ENCODE data around the gene TMEM18. TPM values are rescaled to one million over a fixed set of nuclear protein-coding genes. Genes with fewer than 3 reads are reported as not detected.
"Not testable (repeated sequence)": the region's sequence is repeated elsewhere in the genome, so short reads cannot be mapped to it uniquely, and the experiment has no call there.

The TMEM18 gene
- total RNA-seq, 2 donors from 2014 or later, result 16.4 to 19.6 TPM

GRCh38 chr2:714005-714741 lies 37.0 kb upstream of the TMEM18 start:
- H3K4me3 ChIP-seq, result no peak overlapping the region
- H3K4me1 ChIP-seq, result no peaks in the 10 kb centered on the region
- no peak overlapping the region for H3K9ac ChIP-seq (ENCODE audit: low read depth in 2 of 2, low read length in 2 of 2)
- H3K36me3 ChIP-seq, result no peaks in the 10 kb centered on the region
- no peaks in the 10 kb centered on the region for H3K9me3 ChIP-seq
- H3K27ac ChIP-seq, result no peak overlapping the region
- intact Hi-C loops (cut with DNase I), result loop anchor here (5.0 kb wide), 1 partner anchor 828 kb away; no protein-coding TSS in a partner anchor
- no peaks in the 10 kb centered on the region for H3K27me3 ChIP-seq
- DNase-seq, result peak; percentile 63
- TF ChIP-seq CTCF (IDR thresholded peaks at IDR 0.05), result peak; percentile 66

GRCh38 chr2:710867-711665 lies 33.9 kb upstream of the TMEM18 start:
- H3K9ac ChIP-seq (ENCODE audit: low read depth in 2 of 2, low read length in 2 of 2), result no peak overlapping the region
- no peaks in the 10 kb centered on the region for H3K36me3 ChIP-seq
- H3K4me3 ChIP-seq, result no peak overlapping the region
- H3K27me3 ChIP-seq, result no peaks in the 10 kb centered on the region
- DNase-seq, result no peak
- no peaks in the 10 kb centered on the region for H3K4me1 ChIP-seq
- intact Hi-C loops (cut with DNase I), result loop anchor here (5.0 kb wide), 1 partner anchor 831 kb away; no protein-coding TSS in a partner anchor
- TF ChIP-seq CTCF (IDR thresholded peaks at IDR 0.05), result no peak
- H3K9me3 ChIP-seq, result no peaks in the 10 kb centered on the region
- H3K27ac ChIP-seq, result no peak overlapping the region

- H3K4me1 ChIP-seq, result no peaks in the 10 kb centered on the region
- H3K36me3 ChIP-seq, result no peaks in the 10 kb centered on the region
- no peak for DNase-seq
- intact Hi-C loops (cut with DNase I), result no loop called here
- TF ChIP-seq CTCF (IDR thresholded peaks at IDR 0.05), result no peak
- no peak overlapping the region for H3K27ac ChIP-seq
- no peaks in the 10 kb centered on the region for H3K9me3 ChIP-seq
- H3K9ac ChIP-seq (ENCODE audit: low read depth in 2 of 2, low read length in 2 of 2), result no peak overlapping the region
- no peak overlapping the region for H3K4me3 ChIP-seq
- no peaks in the 10 kb centered on the region for H3K27me3 ChIP-seq
These were observed 32.0 kb upstream of the TMEM18 start for GRCh38 chr2:709138-709765.

GRCh38 chr2:708667-709066 lies 31.5 kb upstream of the TMEM18 start:
- Histone ChIP-seq H3K4me1 (no peaks in the 10 kb centered on the region), H3K9me3 (no peaks in the 10 kb centered on the region), H3K4me3 (no peak overlapping the region), H3K27ac (no peak overlapping the region), H3K27me3 (no peaks in the 10 kb centered on the region), H3K9ac (ENCODE audit: low read depth in 2 of 2, low read length in 2 of 2) (no peak overlapping the region), H3K36me3 (no peaks in the 10 kb centered on the region)
- intact Hi-C loops (cut with DNase I), result no loop called here
- no peak for TF ChIP-seq CTCF (IDR thresholded peaks at IDR 0.05)
- DNase-seq, result no peak

- Histone ChIP-seq H3K27me3 (no peaks in the 10 kb centered on the region), H3K36me3 (no peaks in the 10 kb centered on the region), H3K4me3 (no peak overlapping the region), H3K9ac (ENCODE audit: low read depth in 2 of 2, low read length in 2 of 2) (no peak overlapping the region), H3K4me1 (no peaks in the 10 kb centered on the region), H3K27ac (no peak overlapping the region), H3K9me3 (no peaks in the 10 kb centered on the region)
- DNase-seq, result no peak
- no peak for TF ChIP-seq CTCF (IDR thresholded peaks at IDR 0.05)
- intact Hi-C loops (cut with DNase I), result no loop called here
These were observed 28.8 kb upstream of the TMEM18 start for GRCh38 chr2:705971-706511.

- intact Hi-C loops (cut with DNase I); H3K27me3 ChIP-seq; H3K4me1 ChIP-seq; H3K36me3 ChIP-seq; H3K4me3 ChIP-seq; H3K9me3 ChIP-seq; H3K9ac ChIP-seq (ENCODE audit: low read depth in 2 of 2, low read length in 2 of 2); DNase-seq; H3K27ac ChIP-seq: not testable (repeated sequence)
These were observed 25.6 kb upstream of the TMEM18 start for GRCh38 chr2:702765-703164.

All from colonic mucosa (tissue), 4 donors.